Common myeloid progenitor, CD34-positive (primary cell): Measurements from ENCODE around the gene ENDOG.
"Not testable (repeated sequence)": the region's sequence is repeated elsewhere in the genome, so short reads cannot be mapped to it uniquely, and the experiment has no call there.

Experiments used
- CTCF ChIA-PET: fragments of 350-600 bp; sonication (Branson Sonifier 250); formaldehyde crosslinking; loops from one replicate; lab custom pipeline; 2021; ENCODE audit warnings: antibody characterized with exemption; lab: Charles Lee
- POLR2A ChIA-PET: fragments of 350-600 bp; sonication (Branson Sonifier 250); formaldehyde crosslinking; loops from one replicate; lab custom pipeline; 2021; ENCODE audit warnings: antibody characterized with exemption; lab: Charles Lee
- DNase-seq, 3 donors: peaks; one replicate each; pipeline versions ENCODE4 v3.0.0 to v3.0.0-alpha.2; 2013
- H3K27ac ChIP-seq, 2 experiments: 1 replicate in 1 of 2; 2 replicates in 1 of 2; pipeline ENCODE4 v1.7.0; 2013; ENCODE audit warnings: inconsistent platforms in 2 of 2, low read length in 2 of 2, mild to moderate bottlenecking in 2 of 2, low read depth in 1 of 2, moderate library complexity in 1 of 2; ENCODE audit not compliant: severe bottlenecking in 2 of 2, insufficient read depth in 1 of 2, poor library complexity in 1 of 2
- H3K27me3 ChIP-seq, 5 experiments: replicated peaks in 2 of 5; 1 replicate in 3 of 5; 2 replicates in 2 of 5; pipeline versions ENCODE4 v1.6.1 to v1.7.0; 2013; ENCODE audit warnings: low read length in 4 of 5, mild to moderate bottlenecking in 2 of 5, moderate library complexity in 2 of 5, inconsistent platforms in 1 of 5; ENCODE audit not compliant: insufficient read depth in 5 of 5, control insufficient read depth in 4 of 5
- H3K36me3 ChIP-seq, 4 experiments: 1 replicate in 2 of 4; 2 replicates in 2 of 4; pipeline versions ENCODE4 v1.6.1 to v1.7.0; 2013; ENCODE audit warnings: low read length in 3 of 4, control low read depth in 1 of 4, mild to moderate bottlenecking in 1 of 4; ENCODE audit not compliant: control insufficient read depth in 4 of 4, insufficient read depth in 4 of 4
- H3K4me1 ChIP-seq, 4 experiments: 1 replicate in 3 of 4; 2 replicates in 1 of 4; pipeline versions ENCODE4 v1.6.1 to v1.7.1; 2013; ENCODE audit warnings: low read length in 3 of 4, mild to moderate bottlenecking in 3 of 4, control low read depth in 1 of 4, inconsistent platforms in 1 of 4, moderate library complexity in 1 of 4; ENCODE audit not compliant: control insufficient read depth in 4 of 4, insufficient read depth in 4 of 4; ENCODE audit errors: control extremely low read depth in 1 of 4
- H3K4me3 ChIP-seq, 7 experiments: 1 replicate in 4 of 7; 2 replicates in 3 of 7; pipeline versions ENCODE4 v1.5.1 to v1.7.0; 2013; ENCODE audit warnings: mild to moderate bottlenecking in 7 of 7, low read length in 6 of 7, moderate library complexity in 6 of 7, inconsistent platforms in 2 of 7, low read depth in 2 of 7, control low read depth in 1 of 7; ENCODE audit not compliant: insufficient read depth in 4 of 7, control insufficient read depth in 1 of 7; ENCODE audit errors: extremely low read depth in 1 of 7
- H3K9me3 ChIP-seq, 5 experiments: 1 replicate in 4 of 5; 2 replicates in 1 of 5; pipeline versions ENCODE4 v1.6.1 to v1.7.1; 2013; ENCODE audit warnings: low read length in 4 of 5, mild to moderate bottlenecking in 2 of 5, inconsistent platforms in 1 of 5, low read depth in 1 of 5, moderate library complexity in 1 of 5; ENCODE audit not compliant: control insufficient read depth in 4 of 5, insufficient read depth in 2 of 5; ENCODE audit errors: control extremely low read depth in 1 of 5
- WGBS: methylation state at CpG from one replicate; pipeline ENCODE4 v1.1.5; 2013; ENCODE audit not compliant: insufficient coverage; 5-methylcytosine and 5-hydroxymethylcytosine counted together

ENDOG gene

DNA sequence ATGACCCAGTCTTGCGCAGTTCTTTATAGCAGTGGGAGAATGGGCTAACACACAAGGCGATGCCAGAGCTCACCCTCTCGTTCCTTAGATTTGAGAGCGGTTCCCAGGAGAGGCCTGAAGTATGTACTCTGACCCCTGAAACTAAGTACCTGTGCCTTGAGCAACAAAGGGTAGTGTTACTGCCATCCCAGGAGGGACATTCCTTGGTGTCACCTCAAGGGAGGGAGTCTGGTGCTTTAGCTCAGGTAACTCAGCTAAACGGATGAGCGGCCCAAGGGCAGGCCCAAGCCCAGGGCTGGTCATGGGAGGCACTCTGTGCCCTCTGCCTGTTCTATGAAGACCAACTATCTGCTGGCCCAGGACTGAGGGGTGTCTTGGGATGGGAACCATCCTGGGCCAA, 43.2 kb downstream of the ENDOG start:
- DNase-seq, result no peak
- Histone ChIP-seq H3K36me3 (no peaks in the 10 kb centered on the region), H3K27ac (no peak overlapping the region), H3K9me3 (no peaks in the 10 kb centered on the region), H3K27me3 (no peaks in the 10 kb centered on the region), H3K4me1 (peaks cover 0 to 3% (median 1%) of the 10 kb centered on the region in 4 experiments), H3K4me3 (no peak overlapping the region)
- 82% methylated on average over 6 of the region's 6 CpGs for WGBS
- ChIA-PET POLR2A (interaction anchor here (0.9 kb wide), 1 partner anchor 93 kb away, joined by 3 read pairs; no protein-coding TSS in a partner anchor), CTCF (interaction anchor here (0.5 to 12.5 kb wide), 13 partner anchors 9 to 675 kb away, joined by 3 to 107 read pairs (median 4); no protein-coding TSS in a partner anchor)

DNA sequence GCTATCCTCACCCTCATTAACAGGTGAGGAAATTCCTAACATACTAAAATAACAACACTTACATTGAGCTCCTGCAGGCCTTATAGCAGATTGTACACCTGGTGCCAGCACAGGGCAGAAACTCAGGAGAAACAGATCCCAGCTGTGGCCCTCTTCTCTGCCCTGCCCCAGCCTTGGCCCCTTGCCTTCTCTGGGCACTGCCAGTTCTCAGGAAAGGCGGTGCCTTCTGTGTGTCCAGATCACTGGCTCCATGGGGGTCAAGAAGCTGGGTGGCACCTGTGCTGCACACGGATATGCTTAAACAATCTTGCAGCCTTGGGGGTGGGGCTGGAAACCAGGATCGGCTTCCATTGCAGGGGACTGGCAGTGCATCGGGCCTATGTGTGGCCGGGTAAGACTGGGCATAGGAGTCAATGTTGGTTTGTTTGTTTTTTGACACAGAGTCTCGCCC, 44.1 kb downstream of the ENDOG start:
- 97% methylated on average over 6 of the region's 6 CpGs for WGBS
- CTCF ChIA-PET, result interaction anchor here (0.8 to 12.5 kb wide), 10 partner anchors 8 to 341 kb away, joined by 3 to 107 read pairs (median 4); no protein-coding TSS in a partner anchor
- Histone ChIP-seq H3K27me3 (no peaks in the 10 kb centered on the region), H3K36me3 (no peaks in the 10 kb centered on the region), H3K27ac (no peak overlapping the region), H3K4me1 (peaks cover 0 to 3% (median 1%) of the 10 kb centered on the region in 4 experiments), H3K4me3 (no peak overlapping the region), H3K9me3 (no peaks in the 10 kb centered on the region)
- POLR2A ChIA-PET, result no interaction called here
- no peak for DNase-seq

DNA sequence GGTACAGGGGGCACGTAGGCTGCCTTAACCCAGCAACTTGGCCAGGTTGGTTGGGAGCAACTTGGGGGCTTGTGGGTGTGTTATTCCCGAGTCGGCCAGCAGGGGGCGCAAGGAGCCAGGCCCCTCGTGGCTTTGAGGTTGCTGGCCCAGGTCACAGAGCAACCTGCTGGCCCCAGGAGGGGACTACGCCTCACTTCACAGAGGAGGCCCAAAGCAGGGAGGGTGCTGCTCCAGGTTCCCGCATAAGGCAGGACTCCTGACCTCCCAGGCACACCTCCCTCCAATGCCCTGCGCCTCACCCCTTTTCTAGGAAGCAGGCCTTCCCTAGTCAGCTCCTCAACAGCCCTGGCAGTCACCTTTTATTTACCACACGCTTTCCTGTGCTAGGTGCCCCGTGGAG, 45.3 kb downstream of the ENDOG start:
- Histone ChIP-seq H3K27me3 (no peaks in the 10 kb centered on the region), H3K4me3 (no peak overlapping the region), H3K4me1 (peaks cover 0 to 3% (median 1%) of the 10 kb centered on the region in 4 experiments), H3K27ac (no peak overlapping the region), H3K9me3 (no peaks in the 10 kb centered on the region), H3K36me3 (no peaks in the 10 kb centered on the region)
- WGBS, result 33% methylated on average over 10 of the region's 10 CpGs
- peak; percentile 83 to 91 (median 89) for DNase-seq
- POLR2A ChIA-PET, result interaction anchor here (0.6 kb wide), 1 partner anchor 114 kb away, joined by 3 read pairs; no protein-coding TSS in a partner anchor
- CTCF ChIA-PET, result interaction anchor here (0.6 to 12.5 kb wide), 6 partner anchors 13 to 85 kb away, joined by 3 to 107 read pairs (median 4); no protein-coding TSS in a partner anchor

DNA sequence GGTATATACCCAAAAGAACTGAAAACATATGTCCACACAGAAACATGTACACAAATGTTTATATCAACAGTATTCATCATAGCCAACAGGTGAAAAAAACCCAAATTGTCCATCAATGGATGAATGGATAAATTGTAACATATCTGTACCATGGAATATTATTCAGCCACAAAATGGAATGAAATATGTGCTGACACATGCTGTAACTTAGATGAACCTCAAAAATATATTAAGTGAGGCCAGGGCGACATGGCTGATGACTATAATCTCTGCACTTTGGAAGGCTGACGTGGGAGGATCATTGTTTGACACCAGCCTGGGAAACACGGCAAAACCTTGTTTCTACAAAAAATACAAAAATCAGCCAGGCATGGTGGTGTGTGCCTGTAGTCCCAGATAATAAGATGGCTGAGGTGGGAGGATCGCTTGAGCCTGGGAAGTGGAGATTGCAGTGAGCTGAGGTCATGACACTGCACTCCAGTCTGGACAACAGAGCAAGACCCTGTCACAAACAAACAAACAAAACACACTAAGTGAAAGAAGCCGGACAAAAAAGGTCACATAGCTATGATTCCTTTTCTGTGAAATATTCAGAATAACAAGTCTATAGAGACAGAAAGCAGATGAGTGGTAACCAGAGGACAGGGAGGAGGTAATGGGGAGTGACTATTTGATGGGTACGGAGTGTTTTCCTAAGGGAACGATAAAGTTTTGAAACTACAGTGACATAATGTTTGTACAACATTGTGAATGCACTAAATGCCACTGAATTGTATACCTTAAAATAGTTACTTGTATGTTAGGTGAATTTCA, 52.0 kb downstream of the ENDOG start:
- ChIA-PET CTCF (interaction anchor here (1.0 to 1.4 kb wide), 2 partner anchors 8 to 10 kb away, joined by 3 to 4 read pairs; no protein-coding TSS in a partner anchor), POLR2A (no interaction called here)
- Histone ChIP-seq H3K4me3 (no peak overlapping the region), H3K27me3 (no peaks in the 10 kb centered on the region), H3K9me3 (no peaks in the 10 kb centered on the region), H3K36me3 (no peaks in the 10 kb centered on the region), H3K27ac (no peak overlapping the region), H3K4me1 (peaks cover 0 to 9% (median 0%) of the 10 kb centered on the region in 4 experiments)
- no peak for DNase-seq
- WGBS, result 94% methylated on average over 2 of the region's 7 CpGs

DNA sequence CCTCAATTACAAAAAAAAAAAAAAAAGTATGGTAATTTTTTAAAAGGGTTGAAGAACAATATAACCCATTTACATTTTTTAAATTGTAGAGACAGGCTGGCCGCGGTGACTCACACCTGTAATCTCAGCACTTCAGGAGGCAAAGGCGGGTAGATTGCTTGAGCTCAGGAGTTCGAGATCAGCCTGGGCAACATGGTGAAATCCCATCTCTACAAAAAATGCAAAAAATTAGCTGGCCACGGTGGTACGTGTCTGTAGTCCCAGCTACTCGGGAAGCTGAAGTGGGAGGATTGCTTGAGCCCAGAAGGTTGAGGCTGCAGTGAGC, 52.6 kb downstream of the ENDOG start:
- H3K9me3 ChIP-seq, H3K4me3 ChIP-seq, H3K27ac ChIP-seq, H3K4me1 ChIP-seq, H3K27me3 ChIP-seq, DNase-seq, POLR2A ChIA-PET, H3K36me3 ChIP-seq: not testable (repeated sequence)
- CTCF ChIA-PET, result interaction anchor here (0.7 to 1.4 kb wide), 3 partner anchors 9 to 59 kb away, joined by 3 to 4 read pairs (median 3); no protein-coding TSS in a partner anchor
- WGBS, result 98% methylated on average over 7 of the region's 7 CpGs
